GM12878 (cell line): ENCODE results near the gene RMI2. TPM values are rescaled to one million over a fixed set of nuclear protein-coding genes. Genes with fewer than 3 reads are reported as not detected.
A peak's percentile ranks its signal among the peaks of the same experiment; 100 is the strongest.

Experiments
- ATAC-seq: fragments of 200-7000 bp; cut with Tn5 transposase; 3 replicates; pipeline ENCODE4 v1.9.1; 2020; ENCODE audit warnings: mild to moderate bottlenecking, moderate library complexity
- BruUV-seq: library from RNA; stranded (reverse); fragments of 400-500 nt; replicated peaks from 2 replicates; lab custom pipeline; 2021; lab: Mats Ljungman, UMichigan
- CTCF ChIA-PET: fragments of 300-600 bp; sonication (Branson Sonifier 250); formaldehyde crosslinking; extraction: SDS; loops from one replicate; lab custom pipeline; 2021; ENCODE audit warnings: inconsistent platforms; lab: Yijun Ruan, JAX
- POLR2A ChIA-PET: fragments of 350-600 bp; formaldehyde crosslinking; extraction: SDS; loops from one replicate; lab custom pipeline; 2021; ENCODE audit warnings: inconsistent platforms; lab: Charles Lee
- RAD21 ChIA-PET: fragments of 300-600 bp; sonication (Branson Sonifier 250); formaldehyde crosslinking; loops from one replicate; lab custom pipeline; 2023; ENCODE audit warnings: antibody characterized with exemption; ENCODE audit not compliant: unreplicated experiment; lab: Charles Lee
- SMC1A ChIA-PET: fragments of 300-600 bp; sonication (Branson Sonifier 250); formaldehyde crosslinking; loops from one replicate; lab custom pipeline; 2023; ENCODE audit not compliant: unreplicated experiment, uncharacterized antibody; lab: Charles Lee
- DNase-seq: peaks from one replicate; pipeline ENCODE4 v3.0.0-alpha.2; 2011; ENCODE audit warnings: low read depth, low spot score
- FAIRE-seq: peaks from 3 replicates; lab custom pipeline; 2011; peaks lifted over from hg19 to GRCh38; lab: Jason Lieb, UNC
- H2AFZ ChIP-seq: 2 replicates; pipeline ENCODE4 v1.6.0; 2011; ENCODE audit warnings: low read depth, low read length, control low read depth; ENCODE audit not compliant: control insufficient read depth
- H3K27ac ChIP-seq: 2 replicates; pipeline ENCODE4 v1.5.1; 2011; ENCODE audit warnings: control low read depth; ENCODE audit not compliant: control insufficient read depth, insufficient read depth
- H3K27me3 ChIP-seq, 2 experiments: replicated peaks in 1 of 2; 2 replicates each; pipeline versions ENCODE4 v1.6.0 to v1.6.1; 2011; ENCODE audit warnings: low read length in 1 of 2; ENCODE audit not compliant: control insufficient read depth in 2 of 2, insufficient read depth in 2 of 2
- H3K36me3 ChIP-seq, 2 experiments: 2 replicates each; pipeline ENCODE4 v1.5.1; 2011; ENCODE audit warnings: low read length in 1 of 2; ENCODE audit not compliant: control insufficient read depth in 2 of 2, insufficient read depth in 2 of 2
- H3K4me1 ChIP-seq: 2 replicates; pipeline ENCODE4 v1.6.1; 2011; ENCODE audit warnings: mild to moderate bottlenecking, low read length, moderate library complexity, mixed read lengths; ENCODE audit not compliant: control insufficient read depth, insufficient read depth
- H3K4me2 ChIP-seq: 2 replicates; pipeline ENCODE4 v1.6.0; 2011; ENCODE audit warnings: control low read depth; ENCODE audit not compliant: control insufficient read depth, insufficient read depth
- H3K4me3 ChIP-seq: fragments of 200-600 bp; sonication (generic); 2 replicates; pipeline ENCODE4 v1.5.1; 2016
- H3K79me2 ChIP-seq: 2 replicates; pipeline ENCODE4 v1.6.0; 2011; ENCODE audit warnings: low read length; ENCODE audit not compliant: control insufficient read depth, insufficient read depth
- H3K9ac ChIP-seq: 2 replicates; pipeline ENCODE4 v1.8.0; 2011; ENCODE audit warnings: low read length, control low read depth, mixed read lengths; ENCODE audit not compliant: control insufficient read depth, insufficient read depth
- H3K9me3 ChIP-seq: replicated peaks from 3 replicates; pipeline ENCODE4 v1.5.1; 2011; ENCODE audit warnings: mild to moderate bottlenecking, low read length; ENCODE audit not compliant: control insufficient read depth, insufficient read depth
- H4K20me1 ChIP-seq: 2 replicates; pipeline ENCODE4 v1.6.0; 2011; ENCODE audit not compliant: control insufficient read depth, insufficient read depth
- BACH1 ChIP-seq: fragments of 450-650 bp; IDR thresholded peaks from 2 replicates; pipeline ENCODE4 v1.6.1; 2017; ENCODE audit warnings: mild to moderate bottlenecking, borderline replicate concordance
- BCL11A ChIP-seq: IDR thresholded peaks from 2 replicates; pipeline ENCODE4 v1.6.1; 2011; ENCODE audit warnings: low read depth, low read length
- BRCA1 ChIP-seq: IDR thresholded peaks from 2 replicates; pipeline ENCODE4 v1.6.1; 2011; ENCODE audit warnings: low read depth, low read length, improper control_type of control experiment
- CREB1 ChIP-seq: IDR thresholded peaks from 2 replicates; pipeline ENCODE4 v1.6.1; 2012; ENCODE audit warnings: low read depth, mild to moderate bottlenecking, inconsistent platforms
- EED ChIP-seq: sonication (generic); IDR thresholded peaks from 2 replicates; pipeline ENCODE4 v1.6.1; 2016; ENCODE audit warnings: antibody characterized with exemption, low read depth
- HCFC1 ChIP-seq: fragments of 150-350 bp; IDR thresholded peaks from 2 replicates; pipeline ENCODE4 v1.6.1; 2014; ENCODE audit warnings: low read length
- JUND ChIP-seq: IDR thresholded peaks from 2 replicates; pipeline ENCODE4 v1.6.1; 2012; ENCODE audit warnings: low read depth, mild to moderate bottlenecking, low read length, improper control_type of control experiment, moderate library complexity
- NRF1 ChIP-seq: conservative IDR thresholded peaks from 2 replicates; pipeline ENCODE4 v1.6.1; 2011; ENCODE audit warnings: mild to moderate bottlenecking, low read depth, low read length, improper control_type of control experiment
- TCF3 ChIP-seq: IDR thresholded peaks from 2 replicates; pipeline ENCODE4 v1.6.1; 2012; ENCODE audit warnings: low read depth, mild to moderate bottlenecking, low read length, borderline replicate concordance; ENCODE audit not compliant: insufficient read depth
- ZSCAN29 ChIP-seq: fragments of 450-650 bp; IDR thresholded peaks from 2 replicates; pipeline ENCODE4 v1.6.1; 2017; ENCODE audit warnings: mild to moderate bottlenecking, moderate library complexity
- WGBS: methylation state at CpG from one replicate; pipeline ENCODE4 v1.1.6; 2016; ENCODE audit warnings: low lambda C conversion rate; ENCODE audit not compliant: insufficient replicate concordance, insufficient coverage; ENCODE audit errors: missing lambda C conversion rate; 5-methylcytosine and 5-hydroxymethylcytosine counted together
- in situ Hi-C: fragments of 300-500 bp; cut with MboI; formaldehyde crosslinking; loops from 9 replicates; pipeline ENCODE4 v1.14.3; 2018; ENCODE audit warnings: mixed read lengths
- intact Hi-C: fragments of 100-400 bp; cut with micrococcal nuclease; formaldehyde crosslinking; loops from one replicate; pipeline ENCODE4 v1.14.2; 2022; ENCODE audit not compliant: unreplicated experiment
- polyA plus RNA-seq, 11 experiments: library from polyadenylated mRNA; depleted of rRNA in 4 of 11; unstranded in 6 of 11; stranded (reverse) in 5 of 11; fragments of >200 nt; fragmentation: Nextera tagmentation in 4 of 11; fragmentation: Illumina TruSeq in 1 of 11; extraction: Ambion mirVana in 4 of 11; extraction: Trizol in 1 of 11; gene quantifications; 1 replicate in 1 of 11; 2 replicates in 10 of 11; pipeline versions ENCODE4 v1.2.1 to v1.2.3, GENCODE V29; 2011 to 2016; ENCODE audit warnings: inconsistent platforms in 2 of 11, missing spikeins in 2 of 11, low read depth in 1 of 11
- total RNA-seq, 4 experiments: library from RNA; depleted of rRNA in 3 of 4; stranded (reverse); fragments of >200 nt in 3 of 4; fragmentation: Illumina TruSeq in 1 of 4; extraction: Trizol in 1 of 4; gene quantifications; 2 replicates each; pipeline versions ENCODE4 v1.2.1 to v1.2.3, GENCODE V29; 2013 to 2021
- TF ChIP-seq, protein P1 (sequence below): IDR thresholded peaks from 2 replicates; pipeline ENCODE4 v1.6.1; 2011; ENCODE audit warnings: borderline replicate concordance, low read depth, mild to moderate bottlenecking, moderate library complexity, mixed read lengths, low read length; ENCODE audit not compliant: insufficient read depth; ENCODE audit errors: extremely low read length
- TF ChIP-seq, protein P2 (sequence below), 3 experiments: IDR thresholded peaks in 2 of 3; conservative IDR thresholded peaks in 1 of 3; 2 replicates each; pipeline ENCODE4 v1.5.1; 2011; ENCODE audit warnings: low read depth in 3 of 3, low read length in 3 of 3, mild to moderate bottlenecking in 3 of 3, control low read depth in 2 of 3, moderate library complexity in 2 of 3, inconsistent platforms in 1 of 3, mixed read lengths in 1 of 3; ENCODE audit not compliant: control insufficient read depth in 2 of 3, insufficient read depth in 1 of 3; ENCODE audit errors: extremely low read depth in 1 of 3
- TF ChIP-seq, protein P3 (sequence below): IDR thresholded peaks from 2 replicates; pipeline ENCODE4 v1.6.1; 2012; ENCODE audit warnings: low read depth, low read length, improper control_type of control experiment
- TF ChIP-seq, protein P4 (sequence below): fragments of 450-650 bp; IDR thresholded peaks from 2 replicates; pipeline ENCODE4 v1.6.1; 2016; ENCODE audit warnings: mild to moderate bottlenecking, moderate library complexity, borderline replicate concordance

RMI2 gene
- total and polyA plus RNA-seq, 10 of the 15 experiments (the other 5 are each of a cell fraction or from before 2014, with no cell fraction given), result 9.6 to 68.8 (median 32.1) TPM

DNA sequence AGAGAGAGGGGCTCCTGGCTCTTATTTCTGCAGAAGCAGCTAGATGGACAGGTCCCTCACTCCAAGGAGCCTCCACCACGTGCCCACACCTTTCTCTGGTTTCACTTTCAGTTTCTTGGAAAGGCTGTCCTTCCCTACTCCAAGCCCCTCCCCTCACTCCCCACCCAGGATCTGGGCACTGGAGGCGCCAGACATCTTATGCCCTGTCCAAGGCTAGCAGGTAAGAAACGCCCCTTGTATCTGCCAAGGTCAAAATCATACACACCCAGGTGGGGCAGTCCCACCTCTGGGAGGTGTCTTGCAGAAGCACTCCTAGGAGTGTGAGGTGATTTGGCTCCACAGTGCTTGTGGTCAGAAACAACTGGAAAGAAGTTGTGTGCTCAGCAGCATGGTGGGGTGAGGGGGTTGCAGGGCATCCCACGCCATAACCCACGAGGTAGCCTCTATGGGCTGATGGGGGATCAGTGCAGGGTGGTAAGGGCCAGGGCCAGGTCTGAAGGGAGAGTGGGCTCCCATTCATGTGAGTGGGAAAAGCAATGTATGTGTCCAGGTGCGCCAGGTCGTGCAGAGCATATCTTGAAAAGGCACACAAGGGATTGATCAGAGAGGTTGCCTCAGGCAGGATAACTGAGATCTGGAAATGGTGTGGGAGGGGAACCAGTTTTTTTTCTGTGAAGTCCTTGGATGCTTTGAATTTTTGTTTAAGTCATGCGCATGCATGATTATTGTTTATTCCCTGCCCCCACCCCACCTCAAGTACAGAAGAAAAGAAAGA lies 32.4 kb upstream of the RMI2 start:
- H4K20me1 ChIP-seq, result no peaks in the 10 kb centered on the region
- H3K4me2 ChIP-seq, result peak overlapping the region; percentile 79
- FAIRE-seq, result no peak
- in situ Hi-C loops (no loop called here), intact Hi-C loops (loop anchor here (5.0 kb wide), 1 partner anchor 106 kb away; no protein-coding TSS in a partner anchor)
- ATAC-seq, result no peak
- H3K4me1 ChIP-seq, result peaks cover 57% of the 10 kb centered on the region
- 63% methylated on average over 7 of the region's 8 CpGs for WGBS
- DNase-seq, result no peak
- BruUV-seq, result no TSS peak
- H3K27ac ChIP-seq, result no peak overlapping the region; the same call in 1 of the 2 replicates
- ChIA-PET RAD21 (interaction anchor here (0.6 to 8.5 kb wide), 9 partner anchors 14 to 349 kb away, joined by 3 to 206 read pairs (median 15); partner anchors contain the start of gene SOCS1), SMC1A (interaction anchor here (0.7 to 7.4 kb wide), 15 partner anchors 11 to 329 kb away, joined by 3 to 194 read pairs (median 6); partner anchors contain the start of gene SOCS1), CTCF (interaction anchor here (2.2 to 6.9 kb wide), 6 partner anchors 15 to 349 kb away, joined by 7 to 70 read pairs (median 36); partner anchors contain the start of gene SOCS1), POLR2A (interaction anchor here (0.6 to 5.4 kb wide), 14 partner anchors 11 to 66 kb away, joined by 3 to 85 read pairs (median 4); partner anchors contain the start of gene SOCS1)
- H3K9ac ChIP-seq, result no peak overlapping the region; the same call in 1 of the 2 replicates
- no peak overlapping the region for H3K4me3 ChIP-seq
- H3K9me3 ChIP-seq, result no peaks in the 10 kb centered on the region; the same call in 1 of the 3 replicates
- H3K79me2 ChIP-seq, result no peaks in the 10 kb centered on the region
- H2AFZ ChIP-seq, result no peak overlapping the region
- no peaks in the 10 kb centered on the region for H3K36me3 ChIP-seq
- no peaks in the 10 kb centered on the region; a peak in 1 of 4 replicates for H3K27me3 ChIP-seq
- TF ChIP-seq BRCA1 (no peak), TCF3 (no peak), NRF1 (no peak), BACH1 (no peak), EED (no peak), CREB1 (no peak), BCL11A (no peak), ZSCAN29 (no peak), JUND (no peak), HCFC1 (no peak)
- TF ChIP-seq, protein P1, sequence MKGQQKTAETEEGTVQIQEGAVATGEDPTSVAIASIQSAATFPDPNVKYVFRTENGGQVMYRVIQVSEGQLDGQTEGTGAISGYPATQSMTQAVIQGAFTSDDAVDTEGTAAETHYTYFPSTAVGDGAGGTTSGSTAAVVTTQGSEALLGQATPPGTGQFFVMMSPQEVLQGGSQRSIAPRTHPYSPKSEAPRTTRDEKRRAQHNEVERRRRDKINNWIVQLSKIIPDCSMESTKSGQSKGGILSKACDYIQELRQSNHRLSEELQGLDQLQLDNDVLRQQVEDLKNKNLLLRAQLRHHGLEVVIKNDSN, result peak; percentile 30
- TF ChIP-seq, protein P2, sequence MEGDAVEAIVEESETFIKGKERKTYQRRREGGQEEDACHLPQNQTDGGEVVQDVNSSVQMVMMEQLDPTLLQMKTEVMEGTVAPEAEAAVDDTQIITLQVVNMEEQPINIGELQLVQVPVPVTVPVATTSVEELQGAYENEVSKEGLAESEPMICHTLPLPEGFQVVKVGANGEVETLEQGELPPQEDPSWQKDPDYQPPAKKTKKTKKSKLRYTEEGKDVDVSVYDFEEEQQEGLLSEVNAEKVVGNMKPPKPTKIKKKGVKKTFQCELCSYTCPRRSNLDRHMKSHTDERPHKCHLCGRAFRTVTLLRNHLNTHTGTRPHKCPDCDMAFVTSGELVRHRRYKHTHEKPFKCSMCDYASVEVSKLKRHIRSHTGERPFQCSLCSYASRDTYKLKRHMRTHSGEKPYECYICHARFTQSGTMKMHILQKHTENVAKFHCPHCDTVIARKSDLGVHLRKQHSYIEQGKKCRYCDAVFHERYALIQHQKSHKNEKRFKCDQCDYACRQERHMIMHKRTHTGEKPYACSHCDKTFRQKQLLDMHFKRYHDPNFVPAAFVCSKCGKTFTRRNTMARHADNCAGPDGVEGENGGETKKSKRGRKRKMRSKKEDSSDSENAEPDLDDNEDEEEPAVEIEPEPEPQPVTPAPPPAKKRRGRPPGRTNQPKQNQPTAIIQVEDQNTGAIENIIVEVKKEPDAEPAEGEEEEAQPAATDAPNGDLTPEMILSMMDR (IDR thresholded peaks at IDR 0.05 in 2 of 3, conservative IDR thresholded peaks at IDR 0.05 in 1 of 3; ENCODE audit: control insufficient read depth in 2 of 3, extremely low read depth in 1 of 3, insufficient read depth in 1 of 3, low read depth in 3 of 3, low read length in 3 of 3), result no peak
- TF ChIP-seq, protein P3, sequence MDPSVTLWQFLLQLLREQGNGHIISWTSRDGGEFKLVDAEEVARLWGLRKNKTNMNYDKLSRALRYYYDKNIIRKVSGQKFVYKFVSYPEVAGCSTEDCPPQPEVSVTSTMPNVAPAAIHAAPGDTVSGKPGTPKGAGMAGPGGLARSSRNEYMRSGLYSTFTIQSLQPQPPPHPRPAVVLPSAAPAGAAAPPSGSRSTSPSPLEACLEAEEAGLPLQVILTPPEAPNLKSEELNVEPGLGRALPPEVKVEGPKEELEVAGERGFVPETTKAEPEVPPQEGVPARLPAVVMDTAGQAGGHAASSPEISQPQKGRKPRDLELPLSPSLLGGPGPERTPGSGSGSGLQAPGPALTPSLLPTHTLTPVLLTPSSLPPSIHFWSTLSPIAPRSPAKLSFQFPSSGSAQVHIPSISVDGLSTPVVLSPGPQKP, result no peak
- TF ChIP-seq, protein P4, sequence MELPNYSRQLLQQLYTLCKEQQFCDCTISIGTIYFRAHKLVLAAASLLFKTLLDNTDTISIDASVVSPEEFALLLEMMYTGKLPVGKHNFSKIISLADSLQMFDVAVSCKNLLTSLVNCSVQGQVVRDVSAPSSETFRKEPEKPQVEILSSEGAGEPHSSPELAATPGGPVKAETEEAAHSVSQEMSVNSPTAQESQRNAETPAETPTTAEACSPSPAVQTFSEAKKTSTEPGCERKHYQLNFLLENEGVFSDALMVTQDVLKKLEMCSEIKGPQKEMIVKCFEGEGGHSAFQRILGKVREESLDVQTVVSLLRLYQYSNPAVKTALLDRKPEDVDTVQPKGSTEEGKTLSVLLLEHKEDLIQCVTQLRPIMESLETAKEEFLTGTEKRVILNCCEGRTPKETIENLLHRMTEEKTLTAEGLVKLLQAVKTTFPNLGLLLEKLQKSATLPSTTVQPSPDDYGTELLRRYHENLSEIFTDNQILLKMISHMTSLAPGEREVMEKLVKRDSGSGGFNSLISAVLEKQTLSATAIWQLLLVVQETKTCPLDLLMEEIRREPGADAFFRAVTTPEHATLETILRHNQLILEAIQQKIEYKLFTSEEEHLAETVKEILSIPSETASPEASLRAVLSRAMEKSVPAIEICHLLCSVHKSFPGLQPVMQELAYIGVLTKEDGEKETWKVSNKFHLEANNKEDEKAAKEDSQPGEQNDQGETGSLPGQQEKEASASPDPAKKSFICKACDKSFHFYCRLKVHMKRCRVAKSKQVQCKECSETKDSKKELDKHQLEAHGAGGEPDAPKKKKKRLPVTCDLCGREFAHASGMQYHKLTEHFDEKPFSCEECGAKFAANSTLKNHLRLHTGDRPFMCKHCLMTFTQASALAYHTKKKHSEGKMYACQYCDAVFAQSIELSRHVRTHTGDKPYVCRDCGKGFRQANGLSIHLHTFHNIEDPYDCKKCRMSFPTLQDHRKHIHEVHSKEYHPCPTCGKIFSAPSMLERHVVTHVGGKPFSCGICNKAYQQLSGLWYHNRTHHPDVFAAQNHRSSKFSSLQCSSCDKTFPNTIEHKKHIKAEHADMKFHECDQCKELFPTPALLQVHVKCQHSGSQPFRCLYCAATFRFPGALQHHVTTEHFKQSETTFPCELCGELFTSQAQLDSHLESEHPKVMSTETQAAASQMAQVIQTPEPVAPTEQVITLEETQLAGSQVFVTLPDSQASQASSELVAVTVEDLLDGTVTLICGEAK, result no peak
